CD4-positive, alpha-beta T cell treated with Interleukin-6 for 4 hours (primary cell): Measurements from ENCODE around the gene UBL4B.
"Not testable (repeated sequence)": the region's sequence is repeated elsewhere in the genome, so short reads cannot be mapped to it uniquely, and the experiment has no call there.

Experiments used
- DNase-seq: peaks from one replicate; pipeline ENCODE4 v3.0.0-alpha.2; 2020; ENCODE audit warnings: mixed read lengths

Gene UBL4B

GRCh38 chr1:110112143-110112542, at the start of gene UBL4B:
Gene UBL4B (plus strand): TSS chr1:110112443. CDS start chr1:110112535, 92 bp downstream.
- DNase-seq = no peak

GRCh38 chr1:110062612-110063011, 49.6 kb upstream of the UBL4B start:
- no peak for DNase-seq

- DNase-seq = no peak
Measured at GRCh38 chr1:110063781-110064180, 48.5 kb upstream of the UBL4B start.

GRCh38 chr1:110064576-110065337, 47.5 kb upstream of the UBL4B start:
- DNase-seq = no peak

- no peak for DNase-seq
Measured at GRCh38 chr1:110065841-110066240, 46.4 kb upstream of the UBL4B start.

GRCh38 chr1:110067479-110067892, 44.8 kb upstream of the UBL4B start:
- no peak for DNase-seq

GRCh38 chr1:110067893-110068645, 44.2 kb upstream of the UBL4B start:
- no peak for DNase-seq

- DNase-seq = peak; percentile 26
Measured at GRCh38 chr1:110068646-110069403, 43.4 kb upstream of the UBL4B start.

- DNase-seq = no peak
Measured at GRCh38 chr1:110069404-110070281, 42.6 kb upstream of the UBL4B start.

GRCh38 chr1:110070282-110070669, 42.0 kb upstream of the UBL4B start:
- DNase-seq = no peak

- no peak for DNase-seq
Measured at GRCh38 chr1:110070671-110071242, 41.5 kb upstream of the UBL4B start, which contains the start of gene ALX3. Gene ALX3 (minus strand): TSS chr1:110070672. CDS start chr1:110070612, 60 bp downstream.

GRCh38 chr1:110074166-110074565, 38.1 kb upstream of the UBL4B start:
- no peak for DNase-seq

- DNase-seq = no peak
Measured at GRCh38 chr1:110076789-110077500, 35.3 kb upstream of the UBL4B start.

GRCh38 chr1:110079995-110080394, 32.2 kb upstream of the UBL4B start:
- not testable (repeated sequence) for DNase-seq

- DNase-seq = no peak
Measured at GRCh38 chr1:110081061-110081460, 31.2 kb upstream of the UBL4B start.

GRCh38 chr1:110082477-110082876, 29.8 kb upstream of the UBL4B start:
- DNase-seq = no peak

GRCh38 chr1:110083061-110083865, 29.0 kb upstream of the UBL4B start:
- no peak for DNase-seq

- DNase-seq = no peak
Measured at GRCh38 chr1:110083866-110084226, 28.4 kb upstream of the UBL4B start.

GRCh38 chr1:110084227-110085078, 27.8 kb upstream of the UBL4B start:
- DNase-seq = peak; percentile 20
